MM.1S (cell line): ENCODE data around the gene CCDC127.

Source experiments
- DNase-seq: peaks from one replicate; pipeline ENCODE4 v3.0.0-alpha.2; 2015
- H2AFZ ChIP-seq: fragments of 300-600 bp; sonication (generic); 2 replicates; pipeline ENCODE4 v1.6.0; 2016; ENCODE audit warnings: antibody characterized with exemption, low read length
- H3F3A ChIP-seq: fragments of 300-600 bp; sonication (generic); 2 replicates; pipeline ENCODE4 v1.6.1; 2016; ENCODE audit warnings: mild to moderate bottlenecking, antibody characterized with exemption, low read length, moderate library complexity, mixed read lengths; ENCODE audit not compliant: insufficient read depth
- H3K27ac ChIP-seq: fragments of 300-600 bp; sonication (generic); 2 replicates; pipeline ENCODE4 v1.5.1; 2016; ENCODE audit warnings: mild to moderate bottlenecking, low read length
- H3K27me3 ChIP-seq: fragments of 300-600 bp; sonication (generic); replicated peaks from 2 replicates; pipeline ENCODE4 v1.6.0; 2016; ENCODE audit warnings: low read length; ENCODE audit not compliant: insufficient read depth
- H3K36me3 ChIP-seq: fragments of 300-600 bp; sonication (generic); replicated peaks from 2 replicates; pipeline ENCODE4 v1.6.1; 2016; ENCODE audit warnings: mild to moderate bottlenecking, low read length, mixed read lengths; ENCODE audit not compliant: insufficient read depth
- H3K4me1 ChIP-seq: fragments of 300-600 bp; sonication (generic); 2 replicates; pipeline ENCODE4 v1.6.1; 2016; ENCODE audit warnings: low read length, mixed read lengths
- H3K4me2 ChIP-seq: fragments of 300-600 bp; sonication (generic); 2 replicates; pipeline ENCODE4 v1.6.0; 2016; ENCODE audit warnings: low read depth, low read length
- H3K4me3 ChIP-seq: fragments of 300-600 bp; sonication (generic); 2 replicates; pipeline ENCODE4 v1.5.1; 2016; ENCODE audit warnings: low read length, mixed read lengths
- H3K79me2 ChIP-seq: fragments of 300-600 bp; sonication (generic); 2 replicates; pipeline ENCODE4 v1.6.1; 2016; ENCODE audit warnings: mixed run types, low read length, mixed read lengths
- H3K9ac ChIP-seq: fragments of 300-600 bp; sonication (generic); 2 replicates; pipeline ENCODE4 v1.6.1; 2016; ENCODE audit warnings: low read length, mixed read lengths
- H3K9me2 ChIP-seq: fragments of 300-600 bp; sonication (generic); replicated peaks from 2 replicates; pipeline ENCODE4 v1.6.1; 2016; ENCODE audit warnings: mild to moderate bottlenecking, low read length, mixed read lengths; ENCODE audit not compliant: insufficient read depth
- H3K9me3 ChIP-seq: fragments of 300-600 bp; sonication (generic); replicated peaks from 2 replicates; pipeline ENCODE4 v1.6.1; 2016; ENCODE audit warnings: mild to moderate bottlenecking, low read length, mixed read lengths; ENCODE audit not compliant: insufficient read depth
- H4K20me1 ChIP-seq: fragments of 300-600 bp; sonication (generic); 2 replicates; pipeline ENCODE4 v1.6.1; 2016; ENCODE audit warnings: mild to moderate bottlenecking, low read length, moderate library complexity, mixed read lengths; ENCODE audit not compliant: insufficient read depth
- CTCF ChIP-seq: fragments of 300-600 bp; sonication (generic); IDR thresholded peaks from 2 replicates; pipeline ENCODE4 v1.5.1; 2016; ENCODE audit warnings: antibody characterized with exemption, low read length, mixed read lengths
- EZH2 ChIP-seq: fragments of 300-600 bp; sonication (generic); optimal IDR thresholded peaks from 2 replicates; pipeline ENCODE3; 2017; ENCODE audit warnings: low read depth, mild to moderate bottlenecking, antibody characterized with exemption, low read length, mixed read lengths
- EZH2phosphoT487 ChIP-seq: fragments of 300-600 bp; sonication (generic); IDR thresholded peaks from 2 replicates; pipeline ENCODE4 v1.6.1; 2018; ENCODE audit warnings: antibody characterized with exemption, low read length

Gene CCDC127

GRCh38 chr5:206927-207536 lies 10.9 kb downstream of the CCDC127 start:
- no peak for DNase-seq
- Histone ChIP-seq H3K27me3 (no peaks in the 10 kb centered on the region), H3K79me2 (peaks cover 45% of the 10 kb centered on the region), H3K9me3 (no peaks in the 10 kb centered on the region), H3K4me3 (no peak overlapping the region), H3F3A (no peaks in the 10 kb centered on the region), H3K4me1 (no peaks in the 10 kb centered on the region), H3K9me2 (no peaks in the 10 kb centered on the region), H3K27ac (no peak overlapping the region), H3K9ac (no peak overlapping the region), H4K20me1 (no peaks in the 10 kb centered on the region; the same call in 1 of the 2 replicates), H3K36me3 (0 out of 2 replicates have a peak, but pooled peaks cover 3% of the 10 kb centered on the region), H3K4me2 (no peak overlapping the region), H2AFZ (no peak overlapping the region)
- TF ChIP-seq CTCF (no peak), EZH2 (no peak), EZH2phosphoT487 (no peak)

- no peak overlapping the region for H2AFZ ChIP-seq
- no peaks in the 10 kb centered on the region for H3K27me3 ChIP-seq
- no peak overlapping the region for H3K4me3 ChIP-seq
- no peaks in the 10 kb centered on the region for H3K4me1 ChIP-seq
- H3K9ac ChIP-seq: no peak overlapping the region
- H3K79me2 ChIP-seq: peaks cover 48% of the 10 kb centered on the region
- H3F3A ChIP-seq: no peaks in the 10 kb centered on the region
- H3K27ac ChIP-seq: no peak overlapping the region
- no peaks in the 10 kb centered on the region; the same call in 1 of the 2 replicates for H4K20me1 ChIP-seq
- no peaks in the 10 kb centered on the region for H3K9me2 ChIP-seq
- no peaks in the 10 kb centered on the region for H3K9me3 ChIP-seq
- no peak overlapping the region for H3K4me2 ChIP-seq
- DNase-seq: no peak
- no peak for TF ChIP-seq CTCF
- TF ChIP-seq EZH2phosphoT487: no peak
- no peak for TF ChIP-seq EZH2
- 0 out of 2 replicates have a peak, but pooled peaks cover 3% of the 10 kb centered on the region for H3K36me3 ChIP-seq
These were observed 11.5 kb downstream of the CCDC127 start for GRCh38 chr5:206406-206805.

GRCh38 chr5:204966-205670 lies 12.8 kb downstream of the CCDC127 start:
- H3K9ac ChIP-seq: no peak overlapping the region
- no peaks in the 10 kb centered on the region for H3K4me1 ChIP-seq
- H3K79me2 ChIP-seq: peaks cover 44% of the 10 kb centered on the region
- H3K36me3 ChIP-seq: 0 out of 2 replicates have a peak, but pooled peaks cover 3% of the 10 kb centered on the region
- no peak overlapping the region for H3K27ac ChIP-seq
- DNase-seq: no peak
- TF ChIP-seq CTCF (no peak), EZH2 (no peak), EZH2phosphoT487 (no peak)
- no peak overlapping the region for H2AFZ ChIP-seq
- H3K27me3 ChIP-seq: no peaks in the 10 kb centered on the region
- no peaks in the 10 kb centered on the region; the same call in 1 of the 2 replicates for H4K20me1 ChIP-seq
- H3K9me2 ChIP-seq: no peaks in the 10 kb centered on the region
- no peak overlapping the region for H3K4me2 ChIP-seq
- H3K9me3 ChIP-seq: no peaks in the 10 kb centered on the region
- no peak overlapping the region for H3K4me3 ChIP-seq
- no peaks in the 10 kb centered on the region for H3F3A ChIP-seq
